Uterus (tissue), 2 donors: Measurements from ENCODE around the gene PTGIS.

Source experiments
- POLR2A ChIP-seq, 2 donors: fragments of 450-650 bp; IDR thresholded peaks; one replicate each; pipeline ENCODE4 v1.6.1; 2016; ENCODE audit warnings: antibody characterized with exemption in 2 of 2, mild to moderate bottlenecking in 1 of 2, moderate library complexity in 1 of 2
- TF ChIP-seq, protein P1 (sequence below), 4 experiments: fragments of 200-600 bp in 2 of 4; fragments of 450-650 bp in 2 of 4; sonication (generic) in 2 of 4; IDR thresholded peaks; one replicate each; pipeline ENCODE4 v1.5.1; 2016 to 2019; ENCODE audit warnings: antibody characterized with exemption in 4 of 4, mild to moderate bottlenecking in 2 of 4, moderate library complexity in 1 of 4

DNA sequence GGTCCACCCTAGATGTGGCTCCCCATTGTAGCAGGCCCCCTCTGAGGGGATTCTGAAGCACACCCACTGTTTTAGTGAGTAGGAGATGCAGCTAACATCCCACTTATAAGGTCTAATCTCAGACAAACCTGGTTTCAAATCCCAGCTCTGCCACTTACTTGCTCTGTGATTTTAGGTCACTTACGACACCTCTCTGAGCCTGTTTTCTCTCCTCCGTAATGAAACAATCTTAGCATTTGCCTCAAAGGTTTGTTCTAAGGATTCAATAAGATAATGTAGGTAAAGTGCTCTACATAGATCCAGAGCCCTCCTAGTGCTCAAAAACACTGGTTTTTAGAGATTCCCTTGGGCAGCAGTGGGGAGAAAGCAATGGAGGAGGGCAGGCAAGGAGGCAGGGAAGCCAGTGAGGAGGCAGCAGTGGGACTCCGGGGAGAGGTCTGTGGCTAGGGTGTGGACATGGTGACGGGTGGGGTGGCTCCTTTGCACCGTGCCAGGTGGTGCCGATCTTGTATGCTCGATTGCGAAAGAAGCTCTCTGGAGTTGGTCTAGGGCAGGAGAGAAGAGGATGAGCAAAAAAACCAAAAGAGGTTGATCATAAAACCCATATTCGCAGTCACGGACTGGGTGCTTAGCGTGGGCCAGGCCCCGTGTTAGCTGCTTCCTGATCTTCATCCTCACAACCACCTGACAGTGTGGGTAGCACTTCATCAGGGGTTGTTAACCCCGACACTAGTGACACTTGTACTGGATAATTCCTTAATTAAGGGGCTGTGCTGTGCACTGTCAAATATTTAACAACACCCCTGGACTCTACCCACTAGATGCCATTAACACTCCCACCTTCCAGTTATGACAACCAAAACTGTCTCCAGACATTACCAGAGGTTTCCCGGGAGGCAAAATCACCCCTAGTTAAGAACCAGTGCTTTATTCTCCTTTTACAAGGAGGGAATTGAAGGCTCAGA, 16.8 kb upstream of the PTGIS start:
- TF ChIP-seq, protein P1, sequence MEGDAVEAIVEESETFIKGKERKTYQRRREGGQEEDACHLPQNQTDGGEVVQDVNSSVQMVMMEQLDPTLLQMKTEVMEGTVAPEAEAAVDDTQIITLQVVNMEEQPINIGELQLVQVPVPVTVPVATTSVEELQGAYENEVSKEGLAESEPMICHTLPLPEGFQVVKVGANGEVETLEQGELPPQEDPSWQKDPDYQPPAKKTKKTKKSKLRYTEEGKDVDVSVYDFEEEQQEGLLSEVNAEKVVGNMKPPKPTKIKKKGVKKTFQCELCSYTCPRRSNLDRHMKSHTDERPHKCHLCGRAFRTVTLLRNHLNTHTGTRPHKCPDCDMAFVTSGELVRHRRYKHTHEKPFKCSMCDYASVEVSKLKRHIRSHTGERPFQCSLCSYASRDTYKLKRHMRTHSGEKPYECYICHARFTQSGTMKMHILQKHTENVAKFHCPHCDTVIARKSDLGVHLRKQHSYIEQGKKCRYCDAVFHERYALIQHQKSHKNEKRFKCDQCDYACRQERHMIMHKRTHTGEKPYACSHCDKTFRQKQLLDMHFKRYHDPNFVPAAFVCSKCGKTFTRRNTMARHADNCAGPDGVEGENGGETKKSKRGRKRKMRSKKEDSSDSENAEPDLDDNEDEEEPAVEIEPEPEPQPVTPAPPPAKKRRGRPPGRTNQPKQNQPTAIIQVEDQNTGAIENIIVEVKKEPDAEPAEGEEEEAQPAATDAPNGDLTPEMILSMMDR (IDR thresholded peaks at IDR 0.05), result no peak
- no peak for TF ChIP-seq POLR2A (IDR thresholded peaks at IDR 0.05)
